Activated naive CD8-positive, alpha-beta T cell treated with anti-CD3 and anti-CD28 coated beads, Interleukin-2, amount 50 U/mL, for 24 hours (primary cell): ENCODE data around the gene KRTAP22-1.

Experiments
- ATAC-seq: fragments of 150-1000 bp; cut with Tn5 transposase; one replicate; pipeline ENCODE4 v1.10.0; 2021
- DNase-seq: peaks from one replicate; pipeline ENCODE4 v3.0.0; 2021
- H3K27ac Mint-ChIP-seq: one replicate; pipeline ENCODE4 v1.8.0; 2021; ENCODE audit warnings: mild to moderate bottlenecking, mixed read lengths
- H3K27me3 Mint-ChIP-seq: one replicate; pipeline ENCODE4 v1.8.0; 2021; ENCODE audit warnings: mixed read lengths
- H3K36me3 Mint-ChIP-seq: one replicate; pipeline ENCODE4 v1.8.0; 2021; ENCODE audit warnings: low read depth, mixed read lengths
- H3K4me1 Mint-ChIP-seq: one replicate; pipeline ENCODE4 v1.8.0; 2021; ENCODE audit warnings: mixed read lengths
- H3K4me3 Mint-ChIP-seq: one replicate; pipeline ENCODE4 v1.8.0; 2021; ENCODE audit warnings: mild to moderate bottlenecking, moderate library complexity, mixed read lengths
- H3K9me3 Mint-ChIP-seq: one replicate; pipeline ENCODE4 v1.8.0; 2021; ENCODE audit warnings: mixed read lengths

The KRTAP22-1 gene

GRCh38 chr21:30600787-30601186, at the start of gene KRTAP22-1:
Gene KRTAP22-1 (plus strand): TSS chr21:30601087.
- Mint-ChIP-seq H3K27ac (no peak within 1 kb of the TSS), H3K27me3 (no peaks in the 10 kb centered on the region), H3K9me3 (peaks cover 11% of the 10 kb centered on the region), H3K36me3 (no peaks in the 10 kb centered on the region), H3K4me3 (no peak within 1 kb of the TSS), H3K4me1 (no peaks in the 10 kb centered on the region)
- DNase-seq (no peak), ATAC-seq (no peak)

- Mint-ChIP-seq H3K36me3 (no peaks in the 10 kb centered on the region), H3K4me3 (no peak overlapping the region), H3K27ac (no peak overlapping the region), H3K9me3 (peaks cover 15% of the 10 kb centered on the region), H3K27me3 (no peaks in the 10 kb centered on the region), H3K4me1 (no peaks in the 10 kb centered on the region)
- ATAC-seq: no peak
- DNase-seq: no peak
Observed at GRCh38 chr21:30552782-30553181, 48.1 kb upstream of the KRTAP22-1 start.

DNA sequence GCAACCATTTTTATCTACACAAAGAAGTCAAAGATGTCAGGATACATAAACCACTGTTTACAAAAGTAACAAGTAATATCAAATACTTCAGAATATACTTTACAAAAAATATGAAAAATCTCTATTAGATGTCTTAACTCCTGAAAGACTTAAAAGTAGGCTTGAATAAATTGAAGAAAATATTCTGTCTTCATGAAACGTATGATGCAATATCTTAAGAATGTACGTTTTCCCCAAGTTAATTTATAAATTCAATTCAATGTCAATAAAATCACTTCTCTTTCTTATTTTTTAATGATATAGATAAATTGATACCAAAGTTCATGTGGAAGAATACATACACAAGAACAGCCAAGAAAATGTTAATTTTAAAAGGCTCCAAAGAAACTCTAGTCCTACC, 45.8 kb upstream of the KRTAP22-1 start:
- no peak for ATAC-seq
- DNase-seq: no peak
- no peaks in the 10 kb centered on the region for H3K36me3 Mint-ChIP-seq
- no peak overlapping the region for H3K4me3 Mint-ChIP-seq
- peaks cover 2% of the 10 kb centered on the region for H3K27me3 Mint-ChIP-seq
- peaks cover 11% of the 10 kb centered on the region for H3K9me3 Mint-ChIP-seq
- no peak overlapping the region for H3K27ac Mint-ChIP-seq
- H3K4me1 Mint-ChIP-seq: no peaks in the 10 kb centered on the region

GRCh38 chr21:30561264-30561895, 39.5 kb upstream of the KRTAP22-1 start, which contains the start of gene KRTAP19-7:
Gene KRTAP19-7 (minus strand): TSS chr21:30561314. CDS start chr21:30561289, 25 bp downstream.
- H3K4me1 Mint-ChIP-seq: no peaks in the 10 kb centered on the region
- no peak within 1 kb of the TSS for H3K27ac Mint-ChIP-seq

GRCh38 chr21:30561957-30562356, 38.9 kb upstream of the KRTAP22-1 start:
- H3K36me3 Mint-ChIP-seq: no peaks in the 10 kb centered on the region

More at GRCh38 chr21:30561264-30561895, 39.5 kb upstream of the KRTAP22-1 start, which contains the start of gene KRTAP19-7:
- H3K36me3 Mint-ChIP-seq: no peaks in the 10 kb centered on the region
- DNase-seq (no peak), ATAC-seq (no peak)
- no peak within 1 kb of the TSS for H3K4me3 Mint-ChIP-seq
- peaks cover 5% of the 10 kb centered on the region for H3K27me3 Mint-ChIP-seq
- peaks cover 6% of the 10 kb centered on the region for H3K9me3 Mint-ChIP-seq

DNA sequence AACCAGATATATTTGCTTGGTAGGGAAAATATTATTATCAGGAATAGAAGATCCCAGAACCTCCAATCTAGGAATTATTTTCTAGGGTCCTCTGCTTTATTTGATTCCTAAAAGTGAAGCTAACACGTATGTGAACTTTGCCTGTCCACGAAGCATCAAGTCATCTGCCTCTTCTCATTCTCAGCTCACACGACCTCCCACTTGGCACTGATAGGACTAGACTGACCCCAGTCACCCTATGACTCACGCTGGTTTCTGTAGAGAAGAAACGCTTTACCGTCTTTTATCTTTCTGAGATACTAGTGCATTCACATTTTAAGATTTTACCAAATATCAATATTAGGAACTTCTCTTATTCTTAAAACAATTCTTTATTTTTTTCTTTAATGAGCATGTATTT, 37.8 kb upstream of the KRTAP22-1 start:
- H3K4me1 Mint-ChIP-seq: no peaks in the 10 kb centered on the region
- H3K27ac Mint-ChIP-seq: no peak overlapping the region
- no peaks in the 10 kb centered on the region for H3K36me3 Mint-ChIP-seq
- peaks cover 6% of the 10 kb centered on the region for H3K9me3 Mint-ChIP-seq
- no peak overlapping the region for H3K4me3 Mint-ChIP-seq
- DNase-seq (no peak), ATAC-seq (no peak)
- H3K27me3 Mint-ChIP-seq: peaks cover 5% of the 10 kb centered on the region

More at GRCh38 chr21:30561957-30562356, 38.9 kb upstream of the KRTAP22-1 start:
- ATAC-seq (no peak), DNase-seq (no peak)
- Mint-ChIP-seq H3K27me3 (peaks cover 5% of the 10 kb centered on the region), H3K9me3 (peaks cover 6% of the 10 kb centered on the region), H3K4me3 (no peak overlapping the region), H3K27ac (no peak overlapping the region), H3K4me1 (no peaks in the 10 kb centered on the region)

DNA sequence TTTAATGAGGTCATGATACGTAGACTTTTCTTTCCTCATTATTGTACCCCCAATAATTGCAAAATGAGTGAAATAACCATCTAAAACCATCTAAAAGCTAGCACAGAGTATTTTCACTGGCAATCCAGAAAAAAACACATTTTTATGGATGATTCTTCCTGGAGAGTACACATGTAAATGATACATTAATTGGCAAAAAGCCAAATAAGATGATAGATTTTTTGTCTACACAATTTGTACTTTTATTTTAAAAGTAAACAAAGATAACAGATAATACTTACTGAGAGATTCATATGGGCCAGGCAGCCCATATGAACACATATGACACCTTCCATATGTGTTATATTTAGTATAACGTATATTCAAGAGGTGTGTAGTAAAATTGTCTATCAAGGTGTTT, 37.3 kb upstream of the KRTAP22-1 start:
- Mint-ChIP-seq H3K27me3 (peaks cover 5% of the 10 kb centered on the region), H3K9me3 (peaks cover 6% of the 10 kb centered on the region), H3K27ac (no peak overlapping the region), H3K4me3 (no peak overlapping the region), H3K36me3 (no peaks in the 10 kb centered on the region), H3K4me1 (no peaks in the 10 kb centered on the region)
- DNase-seq (no peak), ATAC-seq (no peak)

DNA sequence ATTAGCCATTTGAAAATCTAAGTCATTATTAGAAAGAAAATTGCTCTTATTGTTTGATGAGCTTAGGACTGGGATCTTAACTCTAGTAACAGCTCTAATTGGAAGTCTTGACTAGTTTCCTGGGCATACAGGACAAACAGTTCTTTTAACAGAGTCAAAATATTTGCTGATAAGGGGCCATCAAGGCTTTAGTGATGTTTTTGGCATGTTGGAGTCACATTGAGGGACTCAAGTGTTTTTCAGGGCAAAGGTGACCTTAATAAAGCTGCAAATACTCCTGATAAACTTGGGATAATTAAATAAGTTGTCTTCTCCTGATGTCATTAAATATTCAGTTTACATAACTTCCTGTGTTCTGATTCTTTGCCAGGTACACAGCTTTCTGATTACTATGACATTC, 33.3 kb upstream of the KRTAP22-1 start:
- Mint-ChIP-seq H3K27me3 (no peaks in the 10 kb centered on the region), H3K36me3 (no peaks in the 10 kb centered on the region), H3K9me3 (peaks cover 6% of the 10 kb centered on the region), H3K4me3 (no peak overlapping the region), H3K27ac (no peak overlapping the region), H3K4me1 (no peaks in the 10 kb centered on the region)
- no peak for ATAC-seq
- DNase-seq: no peak

- H3K27me3 Mint-ChIP-seq: no peaks in the 10 kb centered on the region
- H3K36me3 Mint-ChIP-seq: no peaks in the 10 kb centered on the region
- H3K9me3 Mint-ChIP-seq: no peaks in the 10 kb centered on the region
- no peaks in the 10 kb centered on the region for H3K4me1 Mint-ChIP-seq
- no peak overlapping the region for H3K27ac Mint-ChIP-seq
- DNase-seq (no peak), ATAC-seq (no peak)
- no peak overlapping the region for H3K4me3 Mint-ChIP-seq
Observed at GRCh38 chr21:30577766-30578165, 23.1 kb upstream of the KRTAP22-1 start.

DNA sequence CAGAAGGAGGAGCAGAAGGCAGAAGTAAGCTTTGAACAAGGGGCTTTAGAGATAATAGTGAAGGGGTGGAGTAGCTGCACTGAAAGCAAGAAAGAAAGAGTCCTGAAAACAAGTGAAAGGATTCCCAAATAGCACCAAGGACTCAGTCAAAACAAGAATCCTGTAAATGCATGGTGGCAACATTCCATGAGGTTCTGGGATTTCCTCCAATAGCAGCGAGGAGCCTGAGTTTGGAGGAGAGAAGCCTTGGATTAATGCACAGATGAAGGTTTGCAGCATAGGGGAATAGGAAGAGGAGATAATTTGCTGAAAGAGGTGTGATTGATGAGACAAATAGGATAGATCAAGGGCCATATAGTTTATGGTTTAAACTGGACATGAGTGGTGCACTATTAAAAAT, 21.5 kb upstream of the KRTAP22-1 start:
- H3K4me3 Mint-ChIP-seq: no peak overlapping the region
- H3K4me1 Mint-ChIP-seq: no peaks in the 10 kb centered on the region
- DNase-seq (no peak), ATAC-seq (no peak)
- H3K27me3 Mint-ChIP-seq: no peaks in the 10 kb centered on the region
- H3K27ac Mint-ChIP-seq: no peak overlapping the region
- H3K36me3 Mint-ChIP-seq: no peaks in the 10 kb centered on the region
- no peaks in the 10 kb centered on the region for H3K9me3 Mint-ChIP-seq

GRCh38 chr21:30580132-30580531, 20.8 kb upstream of the KRTAP22-1 start:
- Mint-ChIP-seq H3K27ac (no peak overlapping the region), H3K4me1 (no peaks in the 10 kb centered on the region), H3K27me3 (no peaks in the 10 kb centered on the region), H3K4me3 (no peak overlapping the region), H3K9me3 (no peaks in the 10 kb centered on the region), H3K36me3 (no peaks in the 10 kb centered on the region)
- DNase-seq (no peak), ATAC-seq (no peak)

- DNase-seq: no peak
- Mint-ChIP-seq H3K27me3 (no peaks in the 10 kb centered on the region), H3K9me3 (no peaks in the 10 kb centered on the region), H3K27ac (no peak overlapping the region), H3K36me3 (no peaks in the 10 kb centered on the region), H3K4me1 (no peaks in the 10 kb centered on the region), H3K4me3 (no peak overlapping the region)
- no peak for ATAC-seq
Observed at GRCh38 chr21:30582870-30583269, 18.0 kb upstream of the KRTAP22-1 start.

- no peaks in the 10 kb centered on the region for H3K36me3 Mint-ChIP-seq
- DNase-seq (no peak), ATAC-seq (no peak)
- H3K4me1 Mint-ChIP-seq: no peaks in the 10 kb centered on the region
- H3K27me3 Mint-ChIP-seq: no peaks in the 10 kb centered on the region
- no peak within 1 kb of the TSS for H3K27ac Mint-ChIP-seq
- no peaks in the 10 kb centered on the region for H3K9me3 Mint-ChIP-seq
- no peak within 1 kb of the TSS for H3K4me3 Mint-ChIP-seq
Observed at GRCh38 chr21:30590297-30590696, 10.6 kb upstream of the KRTAP22-1 start, which contains the start of gene KRTAP22-2. Gene KRTAP22-2 (minus strand): TSS chr21:30590397.

DNA sequence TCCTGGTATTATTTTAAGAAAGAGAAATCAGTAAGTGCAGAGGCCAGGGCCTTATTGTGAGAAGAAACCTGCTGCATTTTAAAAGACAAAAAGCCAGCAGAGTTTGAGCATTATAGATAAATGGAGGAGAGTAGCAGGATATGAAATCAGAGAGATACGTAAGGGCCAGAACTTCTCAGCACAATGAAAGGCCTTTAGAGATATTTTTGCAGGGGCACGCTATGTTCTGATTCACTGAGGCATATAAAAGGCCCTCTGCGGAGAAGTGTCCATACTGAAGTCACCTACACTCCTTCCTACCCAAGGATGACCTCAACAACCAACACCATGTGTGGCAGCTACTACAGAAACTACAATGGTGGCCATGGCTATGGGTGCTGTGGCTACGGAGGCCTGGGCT, 8.7 kb upstream of the KRTAP22-1 start, which contains the start of gene KRTAP6-3:
KRTAP6-3 (plus strand) TSS at position 301 of the 400 bp plus-strand sequence; CDS start at position 307, 6 bp downstream.
- ATAC-seq (no peak), DNase-seq (no peak)
- Mint-ChIP-seq H3K27me3 (no peaks in the 10 kb centered on the region), H3K9me3 (no peaks in the 10 kb centered on the region), H3K4me1 (no peaks in the 10 kb centered on the region), H3K27ac (no peak within 1 kb of the TSS), H3K4me3 (no peak within 1 kb of the TSS), H3K36me3 (no peaks in the 10 kb centered on the region)

DNA sequence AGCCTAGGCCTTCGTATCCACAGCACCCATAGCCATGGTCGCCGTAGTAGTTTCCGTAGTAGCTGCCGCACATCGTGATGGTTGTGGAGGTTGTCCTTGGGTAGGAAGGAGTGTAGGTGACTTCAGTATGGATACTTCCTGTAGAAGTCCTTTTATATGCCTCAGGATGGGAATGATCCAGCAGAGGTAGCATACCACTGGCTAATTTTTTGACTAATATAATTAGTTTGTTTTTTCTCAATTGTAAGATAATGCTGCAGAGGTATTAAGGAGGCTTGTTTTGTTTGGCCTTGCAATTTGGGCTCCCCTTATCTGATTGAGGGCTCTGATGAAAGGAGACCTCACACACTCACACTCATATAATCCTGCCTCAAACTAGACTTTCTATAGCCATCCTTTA, 2.1 kb upstream of the KRTAP22-1 start, which contains the start of gene KRTAP6-2:
KRTAP6-2 (minus strand) TSS at position 101 of the 400 bp plus-strand sequence; CDS start at position 73, 28 bp downstream.
- Mint-ChIP-seq H3K27ac (no peak within 1 kb of the TSS), H3K9me3 (peaks cover 11% of the 10 kb centered on the region), H3K4me1 (no peaks in the 10 kb centered on the region), H3K36me3 (no peaks in the 10 kb centered on the region), H3K4me3 (no peak within 1 kb of the TSS), H3K27me3 (no peaks in the 10 kb centered on the region)
- ATAC-seq (no peak), DNase-seq (no peak)
